GM12875 (cell line): ENCODE data around the gene SASH1.

Experiments used
- H3K4me3 ChIP-seq: one replicate; pipeline ENCODE4 v1.5.1; 2011; ENCODE audit warnings: low read depth, low read length, control low read depth
- TF ChIP-seq, protein P1 (sequence below): IDR thresholded peaks from 2 replicates; pipeline ENCODE4 v1.5.1; 2011; ENCODE audit warnings: low read depth, mild to moderate bottlenecking, control low read depth, inconsistent platforms, low read length, moderate library complexity, borderline replicate concordance; ENCODE audit not compliant: insufficient read depth

The SASH1 gene

DNA sequence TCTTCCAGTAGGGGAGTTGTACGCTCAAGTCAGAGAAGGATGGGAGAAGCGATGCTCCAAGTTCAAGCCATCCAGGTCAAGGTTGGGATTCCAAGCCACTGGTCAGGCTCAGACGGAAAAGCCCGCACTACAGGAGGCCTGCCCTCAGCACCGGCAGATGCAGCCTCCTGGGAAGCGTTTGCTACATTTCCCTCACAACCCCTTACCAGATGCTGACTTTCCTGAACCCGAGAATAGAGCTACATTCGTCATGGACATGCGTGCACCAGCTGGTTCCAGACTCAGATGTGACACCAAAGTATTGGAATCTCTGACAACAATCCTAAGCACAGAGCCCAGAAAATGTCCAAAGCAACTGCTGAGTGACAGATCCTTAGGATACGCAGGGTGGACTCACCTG lies 174.8 kb downstream of the SASH1 start:
- no peak overlapping the region for H3K4me3 ChIP-seq
- TF ChIP-seq, protein P1, sequence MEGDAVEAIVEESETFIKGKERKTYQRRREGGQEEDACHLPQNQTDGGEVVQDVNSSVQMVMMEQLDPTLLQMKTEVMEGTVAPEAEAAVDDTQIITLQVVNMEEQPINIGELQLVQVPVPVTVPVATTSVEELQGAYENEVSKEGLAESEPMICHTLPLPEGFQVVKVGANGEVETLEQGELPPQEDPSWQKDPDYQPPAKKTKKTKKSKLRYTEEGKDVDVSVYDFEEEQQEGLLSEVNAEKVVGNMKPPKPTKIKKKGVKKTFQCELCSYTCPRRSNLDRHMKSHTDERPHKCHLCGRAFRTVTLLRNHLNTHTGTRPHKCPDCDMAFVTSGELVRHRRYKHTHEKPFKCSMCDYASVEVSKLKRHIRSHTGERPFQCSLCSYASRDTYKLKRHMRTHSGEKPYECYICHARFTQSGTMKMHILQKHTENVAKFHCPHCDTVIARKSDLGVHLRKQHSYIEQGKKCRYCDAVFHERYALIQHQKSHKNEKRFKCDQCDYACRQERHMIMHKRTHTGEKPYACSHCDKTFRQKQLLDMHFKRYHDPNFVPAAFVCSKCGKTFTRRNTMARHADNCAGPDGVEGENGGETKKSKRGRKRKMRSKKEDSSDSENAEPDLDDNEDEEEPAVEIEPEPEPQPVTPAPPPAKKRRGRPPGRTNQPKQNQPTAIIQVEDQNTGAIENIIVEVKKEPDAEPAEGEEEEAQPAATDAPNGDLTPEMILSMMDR: no peak

DNA sequence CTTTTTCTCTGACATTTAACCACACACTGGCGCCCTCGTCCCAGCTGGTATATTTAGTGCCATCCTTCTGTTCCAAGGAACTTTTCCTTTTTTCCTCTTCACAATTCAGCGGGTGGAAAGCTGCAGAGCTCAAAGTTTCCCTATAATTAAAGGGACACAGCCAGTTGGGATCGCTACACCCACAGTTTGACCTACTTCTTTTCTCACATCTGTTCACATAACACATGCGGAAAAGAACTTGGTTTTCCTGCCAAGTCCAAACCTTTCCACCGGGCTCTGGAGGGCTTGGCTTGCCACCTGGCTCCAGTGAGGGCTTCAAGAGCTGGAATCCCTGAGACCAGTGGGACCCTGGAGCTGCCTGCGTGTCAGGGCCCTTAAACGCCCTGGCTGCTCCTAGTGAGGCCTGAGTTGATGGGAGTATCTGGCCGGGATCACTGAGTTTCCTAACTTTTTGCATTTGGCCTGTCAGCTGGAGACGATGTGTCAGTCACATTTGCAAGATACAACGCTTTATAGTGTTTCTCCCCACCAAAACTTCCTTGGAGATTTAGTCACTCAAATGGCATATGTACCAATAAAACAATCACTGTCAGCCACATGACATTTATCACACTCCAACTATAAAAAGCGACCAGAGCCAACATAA lies 176.0 kb downstream of the SASH1 start:
- H3K4me3 ChIP-seq: no peak overlapping the region

DNA sequence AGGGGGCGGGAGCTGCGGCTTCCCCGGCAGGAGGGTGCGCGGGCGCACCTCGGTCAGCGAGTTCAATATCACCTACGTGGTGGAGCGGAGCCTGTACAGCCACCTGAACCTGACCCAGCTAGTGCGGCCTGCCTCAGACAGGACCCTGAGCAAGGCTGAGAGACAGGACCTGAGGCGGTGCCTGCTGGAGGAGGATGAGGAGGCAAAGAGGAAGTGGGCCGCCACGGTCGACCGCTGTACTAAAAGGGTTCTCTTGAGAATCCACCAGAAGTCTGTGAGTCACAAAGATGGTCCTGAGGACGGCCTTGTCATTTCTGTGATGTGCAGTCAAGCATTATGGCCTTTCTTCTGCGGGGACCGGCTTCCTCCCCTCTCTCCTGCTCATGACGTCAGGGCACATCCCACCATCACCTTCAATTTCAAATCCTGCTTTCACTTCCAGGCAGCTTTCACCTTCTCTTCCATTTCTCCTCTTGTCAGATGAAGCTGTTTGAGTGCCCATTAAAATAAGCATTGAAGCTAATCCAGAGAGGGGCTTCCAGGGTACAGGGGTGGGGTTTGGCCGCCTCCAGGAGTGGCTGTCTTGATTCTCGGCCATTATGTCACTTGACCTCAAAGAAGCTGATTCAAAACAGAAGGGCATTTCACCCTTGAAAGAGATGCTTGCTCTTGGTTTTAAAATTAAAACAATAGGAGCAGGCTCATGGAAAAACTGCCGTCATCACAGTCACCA lies 177.6 kb downstream of the SASH1 start:
- no peak overlapping the region for H3K4me3 ChIP-seq
- TF ChIP-seq, protein P1: no peak

More for the DNA sequence above, 176.0 kb downstream of the SASH1 start:
- TF ChIP-seq, protein P1: no peak

DNA sequence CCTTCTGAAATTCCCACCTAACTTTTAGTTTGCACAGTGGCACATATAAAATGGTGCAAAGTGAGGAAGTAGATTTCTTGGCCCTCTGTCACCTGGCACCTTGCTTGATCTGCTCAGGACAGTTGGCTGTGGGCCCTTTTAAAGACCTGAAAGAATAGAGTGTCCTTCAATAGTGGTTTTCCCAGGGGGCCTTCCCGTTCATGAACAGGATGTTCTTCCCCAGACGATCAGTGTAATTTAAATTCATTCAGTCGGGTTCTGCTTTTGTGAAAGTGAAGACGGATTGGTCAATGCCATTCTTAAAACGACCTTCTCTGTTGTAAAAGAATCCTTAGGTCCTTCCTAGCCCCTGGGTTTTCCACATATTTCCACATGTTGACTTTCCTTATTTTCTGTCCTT lies 178.5 kb downstream of the SASH1 start:
- no peak overlapping the region for H3K4me3 ChIP-seq
- TF ChIP-seq, protein P1: no peak

DNA sequence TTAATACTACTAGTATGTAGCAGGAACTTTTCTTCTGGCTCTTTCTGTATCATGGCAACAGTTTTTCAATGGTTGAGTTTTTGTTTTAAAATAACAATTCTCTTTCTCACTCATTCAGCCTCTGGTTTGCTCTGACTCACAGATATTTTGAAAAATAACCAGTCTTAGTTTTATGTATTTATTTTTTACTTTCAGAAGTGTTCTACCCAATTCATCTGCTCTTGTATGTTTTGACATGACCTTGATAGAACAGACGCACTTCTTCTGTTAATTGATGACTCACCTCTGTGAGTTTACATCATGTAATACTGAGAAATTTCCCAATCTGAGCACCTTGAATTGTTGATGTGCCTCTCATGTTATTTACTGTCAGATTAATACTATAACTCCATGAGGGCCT lies 178.9 kb downstream of the SASH1 start:
- no peak overlapping the region for H3K4me3 ChIP-seq
- TF ChIP-seq, protein P1: no peak

DNA sequence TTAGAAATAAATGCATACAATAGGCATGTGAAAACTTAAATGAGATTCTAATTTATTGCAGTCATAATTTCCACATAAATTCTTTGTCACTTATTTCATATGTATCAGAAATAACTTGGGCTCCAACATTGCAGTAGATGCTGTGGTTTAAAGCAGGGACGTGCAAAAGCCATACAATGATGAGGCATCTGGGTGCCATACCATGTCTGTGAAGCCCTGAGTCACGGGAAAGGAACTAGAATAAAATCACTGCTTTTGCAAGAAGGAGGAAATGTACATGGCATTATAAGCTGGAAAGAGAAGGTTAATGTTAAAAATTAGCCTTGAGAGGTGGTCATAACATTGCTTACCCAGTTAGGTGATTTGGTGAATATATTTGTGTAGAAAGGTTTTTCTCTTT lies 180.4 kb downstream of the SASH1 start:
- H3K4me3 ChIP-seq: no peak overlapping the region
- TF ChIP-seq, protein P1: no peak

DNA sequence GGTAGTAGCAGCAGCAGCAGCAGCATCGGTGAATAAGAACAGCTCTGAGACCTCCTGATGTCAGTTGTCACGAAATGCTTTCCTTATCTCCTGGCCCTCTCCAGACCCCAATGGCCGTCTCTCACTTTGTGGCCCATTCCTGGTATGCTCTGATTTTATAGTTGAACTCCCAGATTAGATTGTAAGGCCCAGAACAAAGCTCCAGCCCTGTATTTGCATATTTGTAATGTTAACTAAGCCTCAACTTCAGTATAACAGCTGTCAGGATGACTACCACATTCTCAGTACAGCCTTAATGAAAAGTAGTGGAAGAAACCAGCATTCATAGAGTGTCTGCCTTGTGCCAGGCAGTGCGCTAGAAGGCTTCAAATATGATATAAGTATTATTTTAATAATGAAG lies 180.9 kb downstream of the SASH1 start:
- H3K4me3 ChIP-seq: no peak overlapping the region
- TF ChIP-seq, protein P1: no peak
